HG02642 (cell line): ENCODE results near the gene NECTIN4.
"Not testable (repeated sequence)": the region's sequence is repeated elsewhere in the genome, so short reads cannot be mapped to it uniquely, and the experiment has no call there.

ENCODE experiments used
- ATAC-seq: cut with Tn5 transposase; IDR thresholded peaks from one replicate; pipeline ENCODE4 v1.9.1; 2021; ENCODE audit warnings: mild to moderate bottlenecking; ENCODE audit not compliant: unreplicated experiment, poor library complexity

Gene NECTIN4

DNA sequence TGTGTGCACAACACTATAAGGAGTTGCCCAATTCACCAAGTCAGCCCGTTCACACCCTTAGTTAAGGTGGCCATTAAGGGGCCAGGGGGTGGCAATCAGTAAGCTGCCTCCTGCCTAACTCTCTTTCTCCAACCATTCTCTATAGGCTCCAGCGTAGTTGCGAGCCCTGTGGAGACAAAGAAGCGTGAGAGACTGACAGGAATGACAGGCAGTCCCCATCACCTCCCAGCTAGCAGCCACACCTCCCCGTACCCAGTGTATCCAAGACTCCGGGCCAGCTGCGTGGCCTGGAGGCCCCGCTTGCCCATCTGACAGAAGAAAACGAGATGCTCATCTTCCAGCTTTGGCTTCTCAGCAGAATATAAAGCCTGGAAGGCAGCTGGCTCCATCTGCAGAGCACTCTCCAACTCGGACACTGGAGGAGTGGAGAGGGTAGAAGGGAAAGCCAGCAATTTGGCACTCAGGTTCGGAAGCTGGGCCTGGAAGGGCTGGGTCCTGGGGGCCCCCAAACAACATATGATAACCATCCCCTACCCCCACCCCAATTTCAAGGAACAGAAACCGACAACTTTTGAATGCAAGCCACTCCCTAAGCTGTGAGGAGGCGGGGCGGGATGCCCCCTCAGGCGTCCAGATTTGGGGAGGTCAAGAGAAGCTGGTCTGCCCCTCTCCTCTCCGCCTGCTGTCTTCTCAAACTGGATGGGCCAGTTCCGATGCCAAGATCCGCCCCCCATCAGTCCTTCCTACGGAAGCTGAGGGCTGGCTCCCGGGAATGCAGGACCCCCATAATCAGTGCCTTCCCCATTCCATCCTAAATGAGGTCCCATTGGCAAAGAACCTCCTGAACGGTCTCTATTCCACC lies 51.5 kb downstream of the NECTIN4 start:
- ATAC-seq: no peak

- no peak for ATAC-seq
Observed at GRCh38 chr1:161033751-161034150, 55.6 kb downstream of the NECTIN4 start.

- no peak for ATAC-seq
Observed at GRCh38 chr1:161032409-161032808, 56.9 kb downstream of the NECTIN4 start.

GRCh38 chr1:161031874-161032273 lies 57.5 kb downstream of the NECTIN4 start:
- no peak for ATAC-seq

DNA sequence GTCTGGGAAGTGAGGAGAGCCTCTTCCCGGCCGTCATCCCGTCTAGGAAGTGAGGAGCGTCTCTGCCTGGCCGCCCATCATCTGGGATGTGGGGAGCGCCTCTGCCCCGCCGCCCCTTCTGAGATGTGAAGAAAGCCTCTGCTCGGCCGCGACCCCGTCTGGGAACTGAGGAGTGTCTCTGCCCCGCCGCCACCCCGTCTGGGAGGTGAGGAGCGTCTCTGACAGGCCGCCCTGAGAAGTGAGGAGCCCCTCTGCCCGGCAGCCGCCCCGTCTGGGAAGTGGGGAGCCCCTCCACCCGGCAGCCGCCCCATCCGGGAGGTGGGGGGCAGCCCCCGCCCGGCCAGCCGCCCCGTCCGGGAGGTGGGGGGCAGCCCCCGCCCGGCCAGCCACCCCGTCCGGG lies 59.9 kb downstream of the NECTIN4 start:
- not testable (repeated sequence) for ATAC-seq

DNA sequence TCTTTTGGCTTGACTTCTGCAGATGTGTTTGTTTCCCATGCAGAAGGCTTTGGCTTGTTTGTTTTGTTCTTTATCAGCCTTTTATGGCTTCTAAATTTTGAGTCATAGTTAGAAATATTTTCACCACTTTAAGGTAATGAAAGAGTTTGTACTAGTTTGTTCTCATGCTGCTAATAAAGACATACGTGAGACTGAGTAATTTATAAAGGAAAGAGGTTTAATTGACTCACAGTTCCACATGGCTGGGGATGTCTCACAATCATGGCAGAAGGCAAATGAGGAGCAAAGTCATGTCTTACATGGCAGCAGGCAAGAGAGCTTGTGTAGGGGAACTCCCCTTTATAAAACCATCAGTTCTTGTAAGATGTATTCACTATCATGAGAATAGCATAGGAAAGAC lies 62.4 kb downstream of the NECTIN4 start:
- ATAC-seq: not testable (repeated sequence)

GRCh38 chr1:161022432-161022831 lies 66.9 kb downstream of the NECTIN4 start:
- not testable (repeated sequence) for ATAC-seq

GRCh38 chr1:161021970-161022353 lies 67.4 kb downstream of the NECTIN4 start:
- no peak for ATAC-seq

DNA sequence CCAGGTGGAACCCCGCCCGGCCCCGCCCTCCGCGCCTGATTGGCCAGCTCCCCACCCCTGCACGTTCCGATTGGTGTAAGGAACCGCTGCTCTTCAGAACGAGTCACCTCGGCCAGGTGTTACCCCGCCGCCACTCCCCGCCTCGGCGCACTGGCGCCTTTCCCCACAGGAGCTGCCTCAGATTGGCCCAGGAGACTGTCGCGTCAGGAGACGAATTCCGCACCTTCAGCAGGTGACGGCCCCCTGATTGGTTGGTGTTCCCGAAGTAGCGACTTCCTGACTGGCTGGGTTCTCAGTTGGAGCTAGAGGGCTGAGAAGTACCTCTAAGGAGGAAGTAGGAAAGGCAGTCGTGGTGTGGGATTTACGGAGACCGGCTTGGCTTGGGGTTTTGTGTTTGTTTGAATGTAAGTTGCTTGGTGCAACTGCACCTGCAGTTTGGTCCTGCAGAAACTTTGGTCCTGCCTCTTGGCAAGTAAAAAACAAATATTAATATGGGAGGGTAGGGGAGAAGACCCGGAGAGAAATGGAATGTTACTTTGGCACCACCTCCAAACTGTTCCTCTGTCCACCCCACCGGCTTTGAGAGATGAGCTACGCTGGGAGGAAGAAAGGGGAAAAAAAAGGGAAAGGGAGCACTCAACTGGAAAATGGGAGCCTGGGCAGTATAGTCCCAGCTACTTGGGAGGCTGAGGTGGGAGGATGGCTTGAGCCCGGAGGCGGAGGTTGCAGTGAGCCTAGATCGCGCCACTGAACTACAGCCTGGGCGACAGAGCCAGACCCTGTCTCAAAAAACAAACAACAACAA lies 68.0 kb downstream of the NECTIN4 start:
- ATAC-seq: peak; percentile 82
